HFFc6 (cell line): ENCODE measurements around the gene ANAPC5. TPM values are rescaled to one million over a fixed set of nuclear protein-coding genes. Genes with fewer than 3 reads are reported as not detected.
"Not testable (repeated sequence)": the region's sequence is repeated elsewhere in the genome, so short reads cannot be mapped to it uniquely, and the experiment has no call there.

Experiments used
- DNase-seq: peaks from one replicate; pipeline ENCODE4 v3.0.0-alpha.2; 2018
- H3K27ac Mint-ChIP-seq: 2 replicates; pipeline ENCODE4 v1.8.0; 2020; ENCODE audit warnings: mild to moderate bottlenecking, mixed read lengths
- H3K27me3 Mint-ChIP-seq: 2 replicates; pipeline ENCODE4 v1.8.0; 2021; ENCODE audit warnings: mild to moderate bottlenecking, moderate library complexity, mixed read lengths; ENCODE audit not compliant: insufficient read depth
- H3K36me3 Mint-ChIP-seq: 2 replicates; pipeline ENCODE4 v1.8.0; 2021; ENCODE audit warnings: low read depth, mixed read lengths
- H3K4me1 Mint-ChIP-seq: 2 replicates; pipeline ENCODE4 v1.8.0; 2020; ENCODE audit warnings: low read depth, mixed read lengths
- H3K4me3 Mint-ChIP-seq: 2 replicates; pipeline ENCODE4 v1.8.0; 2020; ENCODE audit warnings: mild to moderate bottlenecking, moderate library complexity, mixed read lengths
- H3K9me3 Mint-ChIP-seq: 2 replicates; pipeline ENCODE4 v1.8.0; 2020; ENCODE audit warnings: mild to moderate bottlenecking, mixed read lengths
- total RNA-seq, 6 experiments: library from RNA; stranded (reverse); fragmentation: NEBNext Ultra II Directional; extraction: Animal tissue kit (Norgen Biotek cat#: 25700); gene quantifications; 2 replicates in 1 of 6; 3 replicates in 5 of 6; pipeline ENCODE4 v1.2.3, GENCODE V29; 2021
- TF ChIP-seq, protein P1 (sequence below): fragments of 200-600 bp; sonication (generic); IDR thresholded peaks from 2 replicates; pipeline ENCODE4 v1.5.0; 2021; ENCODE audit warnings: antibody characterized with exemption, mild to moderate bottlenecking

Gene ANAPC5
- total RNA-seq, 6 experiments from 2014 or later = 84.5 to 103 (median 93.5) TPM

DNA sequence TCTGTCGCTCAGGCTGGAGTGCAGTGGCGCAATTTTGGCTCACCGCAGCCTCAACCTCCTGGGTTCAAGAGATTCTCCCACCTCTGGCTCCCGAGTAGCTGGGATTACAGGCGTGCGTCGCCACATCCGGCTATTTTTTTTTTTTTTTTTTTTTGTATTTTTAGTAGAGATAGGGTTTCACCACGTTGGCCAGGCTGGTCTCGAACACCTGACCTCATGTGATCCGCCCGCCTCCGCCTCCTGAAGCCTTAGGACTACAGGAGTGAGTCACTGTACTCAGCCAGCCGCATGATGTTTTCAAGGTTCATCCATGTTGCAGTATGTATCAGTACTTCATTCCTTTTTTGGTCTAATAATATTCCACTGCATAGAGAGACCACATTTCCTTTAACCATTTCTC, 45.3 kb upstream of the ANAPC5 start:
- Mint-ChIP-seq H3K27ac (no peak overlapping the region), H3K36me3 (peaks cover 5% of the 10 kb centered on the region; the same call in 1 of the 2 replicates), H3K4me1 (peaks cover 26% of the 10 kb centered on the region), H3K9me3 (no peaks in the 10 kb centered on the region), H3K27me3 (no peaks in the 10 kb centered on the region; the same call in 1 of the 2 replicates), H3K4me3 (no peak overlapping the region)
- TF ChIP-seq, protein P1, sequence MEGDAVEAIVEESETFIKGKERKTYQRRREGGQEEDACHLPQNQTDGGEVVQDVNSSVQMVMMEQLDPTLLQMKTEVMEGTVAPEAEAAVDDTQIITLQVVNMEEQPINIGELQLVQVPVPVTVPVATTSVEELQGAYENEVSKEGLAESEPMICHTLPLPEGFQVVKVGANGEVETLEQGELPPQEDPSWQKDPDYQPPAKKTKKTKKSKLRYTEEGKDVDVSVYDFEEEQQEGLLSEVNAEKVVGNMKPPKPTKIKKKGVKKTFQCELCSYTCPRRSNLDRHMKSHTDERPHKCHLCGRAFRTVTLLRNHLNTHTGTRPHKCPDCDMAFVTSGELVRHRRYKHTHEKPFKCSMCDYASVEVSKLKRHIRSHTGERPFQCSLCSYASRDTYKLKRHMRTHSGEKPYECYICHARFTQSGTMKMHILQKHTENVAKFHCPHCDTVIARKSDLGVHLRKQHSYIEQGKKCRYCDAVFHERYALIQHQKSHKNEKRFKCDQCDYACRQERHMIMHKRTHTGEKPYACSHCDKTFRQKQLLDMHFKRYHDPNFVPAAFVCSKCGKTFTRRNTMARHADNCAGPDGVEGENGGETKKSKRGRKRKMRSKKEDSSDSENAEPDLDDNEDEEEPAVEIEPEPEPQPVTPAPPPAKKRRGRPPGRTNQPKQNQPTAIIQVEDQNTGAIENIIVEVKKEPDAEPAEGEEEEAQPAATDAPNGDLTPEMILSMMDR = no peak
- DNase-seq = no peak

DNA sequence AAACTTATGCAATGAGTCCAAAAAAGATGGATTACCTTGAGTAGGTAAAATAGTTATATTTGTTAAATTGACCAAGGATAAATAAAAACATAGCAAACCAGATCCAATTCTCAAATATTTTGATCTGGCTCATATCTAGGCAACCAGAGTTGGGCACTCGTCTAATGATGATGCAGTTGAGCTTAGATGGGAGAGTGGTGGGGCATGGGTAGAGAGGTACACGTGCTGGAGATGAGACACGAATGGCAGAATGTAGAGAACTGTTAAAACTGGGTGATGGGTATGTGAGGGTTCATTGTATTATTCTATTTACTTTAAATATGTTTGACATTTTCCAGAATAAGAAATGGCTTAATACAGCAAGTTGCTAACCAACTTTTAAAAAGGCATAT, 40.1 kb upstream of the ANAPC5 start:
- no peak for DNase-seq
- H3K36me3 Mint-ChIP-seq = no peaks in the 10 kb centered on the region
- H3K4me3 Mint-ChIP-seq = peak overlapping the region; percentile 77
- TF ChIP-seq, protein P1 = no peak
- H3K27ac Mint-ChIP-seq = peak overlapping the region; percentile 74; the same call in 1 of the 2 replicates
- H3K27me3 Mint-ChIP-seq = no peaks in the 10 kb centered on the region
- peaks cover 28% of the 10 kb centered on the region for H3K4me1 Mint-ChIP-seq
- H3K9me3 Mint-ChIP-seq = no peaks in the 10 kb centered on the region

DNA sequence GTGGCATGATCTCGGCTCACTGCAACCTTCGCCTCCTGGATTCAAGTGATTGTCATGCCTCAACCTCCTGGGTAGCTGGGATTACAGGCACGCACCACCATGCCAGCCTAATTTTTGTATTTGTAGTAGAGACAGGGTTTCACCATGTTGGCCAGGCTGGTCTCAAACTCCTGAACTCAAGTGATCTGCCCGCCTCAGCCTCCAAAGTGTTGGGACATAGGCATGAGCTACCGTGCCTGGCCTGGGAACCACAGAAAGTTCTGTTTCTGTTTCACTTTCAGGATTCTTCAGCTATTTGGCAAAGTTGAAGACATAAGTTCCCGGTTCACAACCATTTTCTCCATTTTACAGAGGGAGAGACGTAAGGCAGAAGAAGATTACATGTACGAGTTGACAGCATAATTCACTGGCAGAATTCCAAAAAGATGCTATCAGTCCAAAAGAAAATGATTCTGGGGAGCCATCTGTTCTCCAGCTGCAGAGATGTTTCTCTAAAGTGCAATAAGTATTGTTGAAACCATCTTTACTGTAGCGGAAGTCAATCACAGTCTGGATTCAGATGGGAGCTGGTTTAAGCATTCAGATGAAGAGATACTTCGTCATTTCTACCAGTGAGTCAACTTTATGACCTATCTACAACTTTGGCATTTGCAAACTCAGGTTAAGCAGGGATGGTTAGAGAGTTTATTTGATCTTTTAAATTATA, 39.6 kb upstream of the ANAPC5 start:
- DNase-seq = peak; percentile 46
- H3K4me1 Mint-ChIP-seq = peaks cover 28% of the 10 kb centered on the region
- no peaks in the 10 kb centered on the region for H3K36me3 Mint-ChIP-seq
- H3K27me3 Mint-ChIP-seq = no peaks in the 10 kb centered on the region
- H3K4me3 Mint-ChIP-seq = peak overlapping the region; percentile 77
- H3K9me3 Mint-ChIP-seq = no peaks in the 10 kb centered on the region
- peak overlapping the region; percentile 74 for H3K27ac Mint-ChIP-seq
- TF ChIP-seq, protein P1 = no peak

DNA sequence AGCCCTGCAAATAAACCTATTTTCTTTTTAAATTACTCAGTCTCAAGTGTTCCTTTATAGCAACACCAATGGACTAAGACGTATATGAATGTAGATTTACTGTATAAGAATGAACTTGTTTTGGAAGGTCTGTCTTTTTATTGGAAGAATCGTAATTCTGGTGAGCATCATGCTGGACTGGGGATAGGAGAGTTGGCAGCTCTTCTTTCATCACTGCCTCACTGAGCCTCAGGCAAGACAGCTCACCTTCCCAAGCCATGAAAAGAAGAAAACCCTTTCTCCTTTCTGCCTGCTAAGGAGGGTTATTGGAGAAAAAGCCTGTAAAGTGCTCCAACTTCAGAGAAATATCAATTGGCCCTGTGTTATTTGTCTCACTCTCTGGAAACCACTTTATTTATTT, 38.6 kb upstream of the ANAPC5 start:
- DNase-seq = peak; percentile 8
- Mint-ChIP-seq H3K27ac (no peak overlapping the region), H3K4me3 (no peak overlapping the region), H3K4me1 (peaks cover 28% of the 10 kb centered on the region), H3K9me3 (no peaks in the 10 kb centered on the region), H3K36me3 (no peaks in the 10 kb centered on the region), H3K27me3 (no peaks in the 10 kb centered on the region)
- TF ChIP-seq, protein P1 = no peak

DNA sequence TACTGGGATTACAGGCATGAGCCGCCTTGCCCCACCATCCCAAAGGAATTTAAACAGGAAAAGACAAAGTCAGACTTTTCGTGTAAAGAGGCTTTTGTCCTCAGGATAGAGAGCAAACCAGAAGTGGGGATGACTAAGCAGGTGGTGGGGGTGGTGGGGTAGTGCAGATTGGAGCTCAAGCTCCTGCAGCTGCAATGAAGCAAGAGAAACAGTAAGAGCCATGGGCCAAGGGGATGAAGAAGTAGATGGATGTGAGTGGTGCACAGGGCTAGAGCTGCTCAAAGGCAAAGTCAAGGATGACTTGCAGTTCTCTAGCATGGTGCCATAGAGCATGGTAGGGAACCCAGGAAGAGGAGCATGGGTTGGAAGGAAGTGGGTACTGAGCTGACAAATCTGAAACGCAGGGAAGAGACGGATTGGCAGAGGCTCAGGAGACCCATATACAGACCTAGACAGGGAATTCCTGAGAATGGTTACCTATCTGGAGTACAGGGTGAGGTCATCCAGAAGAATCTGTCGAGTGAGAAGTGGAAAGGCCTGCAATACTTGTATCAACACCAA, 36.3 kb upstream of the ANAPC5 start:
- Mint-ChIP-seq H3K4me3 (no peak overlapping the region), H3K4me1 (peaks cover 28% of the 10 kb centered on the region), H3K27me3 (no peaks in the 10 kb centered on the region), H3K36me3 (no peaks in the 10 kb centered on the region), H3K27ac (peak overlapping the region; percentile 67), H3K9me3 (no peaks in the 10 kb centered on the region)
- TF ChIP-seq, protein P1 = no peak
- peak; percentile 73 for DNase-seq

DNA sequence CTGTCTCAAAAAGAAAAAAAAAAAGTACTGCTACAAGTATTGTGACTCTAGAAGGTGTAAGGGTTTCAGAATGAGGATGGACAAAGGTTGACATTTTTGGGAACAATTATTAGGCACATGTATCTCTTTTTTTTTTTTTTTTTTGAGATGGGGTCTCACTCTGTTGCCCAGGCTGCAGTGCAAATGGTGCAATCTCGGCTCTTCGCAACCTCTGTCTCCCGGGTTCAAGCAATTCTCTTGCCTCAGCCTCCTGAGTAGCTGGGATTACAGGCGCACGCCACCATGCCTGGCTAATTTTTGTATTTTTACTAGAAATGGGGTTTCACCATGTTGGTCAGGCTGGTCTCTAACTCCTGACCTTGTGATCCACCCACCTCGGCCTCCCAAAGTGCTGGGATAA, 32.7 kb upstream of the ANAPC5 start:
- H3K27me3 Mint-ChIP-seq, H3K36me3 Mint-ChIP-seq: not testable (repeated sequence)

More for the DNA sequence above, 32.7 kb upstream of the ANAPC5 start:
- peaks cover 16% of the 10 kb centered on the region for H3K4me1 Mint-ChIP-seq
- not testable (repeated sequence) for H3K27ac Mint-ChIP-seq, H3K9me3 Mint-ChIP-seq, DNase-seq, H3K4me3 Mint-ChIP-seq
